Upper lobe of right lung (tissue), 1 donor: ENCODE data around the gene ZNF670. TPM values are rescaled to one million over a fixed set of nuclear protein-coding genes. Genes with fewer than 3 reads are reported as not detected.

Experiments
- ATAC-seq: fragments of 200-7000 bp; cut with Tn5 transposase; one replicate; pipeline ENCODE4 v1.9.1; 2020; ENCODE audit warnings: mild to moderate bottlenecking, moderate library complexity
- DNase-seq: peaks from one replicate; pipeline ENCODE4 v3.0.0-alpha.2; 2020
- H3K27ac ChIP-seq: fragments of 200-600 bp; one replicate; pipeline ENCODE4 v1.8.0; 2022
- H3K27me3 ChIP-seq: fragments of 200-600 bp; one replicate; pipeline ENCODE4 v1.8.0; 2022; ENCODE audit warnings: mild to moderate bottlenecking
- H3K36me3 ChIP-seq: fragments of 200-600 bp; one replicate; pipeline ENCODE4 v1.8.0; 2022
- H3K4me1 ChIP-seq: fragments of 200-600 bp; one replicate; pipeline ENCODE4 v1.8.0; 2022
- H3K4me3 ChIP-seq: fragments of 200-600 bp; one replicate; pipeline ENCODE4 v1.8.0; 2022; ENCODE audit warnings: mild to moderate bottlenecking
- H3K9me3 ChIP-seq: fragments of 200-600 bp; one replicate; pipeline ENCODE4 v1.8.0; 2022
- CTCF ChIP-seq: fragments of 200-600 bp; IDR thresholded peaks from one replicate; pipeline ENCODE4 v1.8.0; 2022; ENCODE audit warnings: antibody characterized with exemption
- intact Hi-C: fragments of 100-400 bp; cut with DNase I; formaldehyde crosslinking; loops from one replicate; pipeline ENCODE4 v1.11.0; 2022
- total RNA-seq: library from RNA; stranded (reverse); fragmentation: NEBNext Ultra II Directional; extraction: Animal tissue kit (Norgen Biotek cat#: 25700); gene quantifications from one replicate; pipeline ENCODE4 v1.2.1, GENCODE V29; 2021
- donor health status: DM: no; HTN: yes; CAD: no; lungs with severe emphysema.

ZNF670 gene
- total RNA-seq, 1 donor from 2014 or later: 3.2 TPM

GRCh38 chr1:247089616-247090375 is 11.2 kb upstream of the ZNF670 start:
- no peaks in the 10 kb centered on the region for H3K4me1 ChIP-seq
- H3K4me3 ChIP-seq: no peak overlapping the region
- DNase-seq (no peak), ATAC-seq (no peak)
- H3K36me3 ChIP-seq: no peaks in the 10 kb centered on the region
- no peak for TF ChIP-seq CTCF
- H3K27me3 ChIP-seq: no peaks in the 10 kb centered on the region
- H3K27ac ChIP-seq: no peak overlapping the region
- intact Hi-C loops: no loop called here
- H3K9me3 ChIP-seq: no peaks in the 10 kb centered on the region

GRCh38 chr1:247088967-247089366 is 10.4 kb upstream of the ZNF670 start:
- no peaks in the 10 kb centered on the region for H3K36me3 ChIP-seq
- no peak overlapping the region for H3K4me3 ChIP-seq
- no peak overlapping the region for H3K27ac ChIP-seq
- no peak for TF ChIP-seq CTCF
- H3K9me3 ChIP-seq: no peaks in the 10 kb centered on the region
- DNase-seq (no peak), ATAC-seq (no peak)
- no peaks in the 10 kb centered on the region for H3K27me3 ChIP-seq
- H3K4me1 ChIP-seq: no peaks in the 10 kb centered on the region
- intact Hi-C loops: no loop called here

- Histone ChIP-seq H3K27me3 (no peaks in the 10 kb centered on the region), H3K36me3 (no peaks in the 10 kb centered on the region), H3K4me3 (no peak overlapping the region), H3K4me1 (no peaks in the 10 kb centered on the region), H3K27ac (no peak overlapping the region), H3K9me3 (no peaks in the 10 kb centered on the region)
- TF ChIP-seq CTCF: no peak
- intact Hi-C loops: no loop called here
- DNase-seq: no peak
- no peak for ATAC-seq
Observed at GRCh38 chr1:247087256-247087655, 8.6 kb upstream of the ZNF670 start.

GRCh38 chr1:247085310-247085709 is 6.7 kb upstream of the ZNF670 start:
- no peak for TF ChIP-seq CTCF
- ATAC-seq (no peak), DNase-seq (no peak)
- Histone ChIP-seq H3K36me3 (no peaks in the 10 kb centered on the region), H3K27me3 (no peaks in the 10 kb centered on the region), H3K4me3 (no peak overlapping the region), H3K9me3 (no peaks in the 10 kb centered on the region), H3K4me1 (no peaks in the 10 kb centered on the region), H3K27ac (no peak overlapping the region)
- intact Hi-C loops: no loop called here

GRCh38 chr1:247084771-247085170 is 6.2 kb upstream of the ZNF670 start:
- H3K27me3 ChIP-seq: no peaks in the 10 kb centered on the region
- no peaks in the 10 kb centered on the region for H3K9me3 ChIP-seq
- intact Hi-C loops: no loop called here

More at GRCh38 chr1:247084771-247085170, 6.2 kb upstream of the ZNF670 start:
- TF ChIP-seq CTCF: no peak
- Histone ChIP-seq H3K4me3 (no peak overlapping the region), H3K27ac (no peak overlapping the region), H3K4me1 (no peaks in the 10 kb centered on the region), H3K36me3 (no peaks in the 10 kb centered on the region)
- DNase-seq (no peak), ATAC-seq (no peak)
